ENCODE measurements around the gene PPOX. TPM values are rescaled to one million over a fixed set of nuclear protein-coding genes. Genes with fewer than 3 reads are reported as not detected.
A peak's percentile ranks its signal among the peaks of the same experiment; 100 is the strongest.

PPOX gene
- total RNA-seq, 1 donor from 2014 or later: 49.7 TPM

- Mint-ChIP-seq H3K27ac (no peak overlapping the region), H3K36me3 (peaks cover 4% of the 10 kb centered on the region), H3K4me1 (peaks cover 19% of the 10 kb centered on the region), H3K27me3 (ENCODE audit: low read depth) (no peaks in the 10 kb centered on the region), H3K9me3 (no peaks in the 10 kb centered on the region), H3K4me3 (no peak overlapping the region)
- no peak for DNase-seq (ENCODE audit: low spot score in 2 of 2, unreplicated experiment in 2 of 2)
- TF ChIP-seq CTCF (IDR thresholded peaks at IDR 0.05; ENCODE audit: unreplicated experiment): peak; percentile 45
These were observed 26.5 kb upstream of the PPOX start for GRCh38 chr1:161139766-161140165.

- Mint-ChIP-seq H3K9me3 (no peaks in the 10 kb centered on the region), H3K4me3 (no peak overlapping the region), H3K27me3 (ENCODE audit: low read depth) (no peaks in the 10 kb centered on the region), H3K36me3 (peaks cover under 1% of the 10 kb centered on the region), H3K27ac (no peak overlapping the region), H3K4me1 (peaks cover 18% of the 10 kb centered on the region)
- no peak for DNase-seq (ENCODE audit: low spot score in 2 of 2, unreplicated experiment in 2 of 2)
- TF ChIP-seq CTCF (IDR thresholded peaks at IDR 0.05; ENCODE audit: unreplicated experiment): no peak
These were observed 25.3 kb upstream of the PPOX start for GRCh38 chr1:161140755-161141400.

- Mint-ChIP-seq H3K27ac (no peak overlapping the region), H3K9me3 (no peaks in the 10 kb centered on the region), H3K36me3 (no peaks in the 10 kb centered on the region), H3K27me3 (ENCODE audit: low read depth) (no peaks in the 10 kb centered on the region), H3K4me1 (no peaks in the 10 kb centered on the region), H3K4me3 (no peak overlapping the region)
- no peak for DNase-seq (ENCODE audit: low spot score in 2 of 2, unreplicated experiment in 2 of 2)
- no peak for TF ChIP-seq CTCF (IDR thresholded peaks at IDR 0.05; ENCODE audit: unreplicated experiment)
These were observed 20.4 kb upstream of the PPOX start for GRCh38 chr1:161145832-161146231.

DNA sequence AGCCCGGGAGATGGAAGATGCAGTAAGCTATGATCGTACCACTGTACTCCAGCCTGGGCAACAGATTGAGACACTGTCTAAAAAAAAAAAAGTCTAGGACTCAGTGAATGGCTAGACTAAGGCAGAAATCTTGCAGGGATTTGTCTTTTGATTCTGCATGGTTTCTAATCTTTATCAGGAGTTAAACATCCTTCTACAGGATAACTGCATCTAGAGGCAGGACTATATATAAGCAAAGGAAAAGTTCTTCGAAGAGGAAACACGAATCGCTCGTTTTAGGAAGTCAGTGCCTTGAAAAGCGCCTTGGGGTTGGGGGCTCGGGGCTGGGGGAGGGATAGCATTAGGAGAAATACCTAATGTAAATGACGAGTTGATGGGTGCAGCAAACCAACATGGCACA lies 13.1 kb upstream of the PPOX start:
- TF ChIP-seq CTCF (IDR thresholded peaks at IDR 0.05; ENCODE audit: unreplicated experiment): no peak
- H3K4me3 Mint-ChIP-seq: peak overlapping the region; percentile 99
- peaks cover 10% of the 10 kb centered on the region for H3K4me1 Mint-ChIP-seq
- no peaks in the 10 kb centered on the region for H3K27me3 Mint-ChIP-seq (ENCODE audit: low read depth)
- DNase-seq (ENCODE audit: low spot score in 2 of 2, unreplicated experiment in 2 of 2): no peak
- no peaks in the 10 kb centered on the region for H3K9me3 Mint-ChIP-seq
- H3K36me3 Mint-ChIP-seq: peaks cover 11% of the 10 kb centered on the region
- peak overlapping the region; percentile 99 for H3K27ac Mint-ChIP-seq

DNA sequence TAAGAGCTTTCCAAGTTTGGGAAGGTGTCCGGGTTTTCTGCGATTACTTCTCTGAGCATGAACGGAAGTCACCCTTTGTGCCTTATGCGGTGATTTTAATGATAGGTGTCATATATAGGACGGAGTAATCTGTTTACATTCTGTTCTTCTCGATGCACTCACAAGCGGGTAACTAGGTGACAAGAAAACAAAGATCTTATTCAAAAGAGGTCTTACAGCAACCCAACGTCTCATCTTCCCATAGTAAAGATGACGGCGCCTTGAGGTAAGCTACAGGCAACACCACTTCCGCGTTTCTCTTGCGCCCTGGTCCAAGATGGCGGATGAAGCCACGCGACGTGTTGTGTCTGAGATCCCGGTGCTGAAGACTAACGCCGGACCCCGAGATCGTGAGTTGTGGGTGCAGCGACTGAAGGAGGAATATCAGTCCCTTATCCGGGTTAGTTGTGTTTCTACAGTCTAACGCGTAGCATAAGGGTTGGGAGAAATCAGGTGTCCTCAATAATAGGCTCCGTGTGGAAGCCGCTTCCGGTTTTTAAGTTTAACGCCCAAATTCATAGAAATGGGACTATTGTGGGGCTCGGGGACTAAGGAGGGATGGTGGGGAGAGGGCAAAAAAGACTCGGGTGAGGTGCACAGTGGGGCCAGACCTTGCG lies 12.4 kb upstream of the PPOX start, which contains the start of gene UFC1:
UFC1 (plus strand) TSS at position 297 of the 656 bp plus-strand sequence; CDS start at position 317, 20 bp downstream.
- peak in 1 of 2 experiments; percentile 75 for DNase-seq (ENCODE audit: low spot score in 2 of 2, unreplicated experiment in 2 of 2)
- no peaks in the 10 kb centered on the region for H3K27me3 Mint-ChIP-seq (ENCODE audit: low read depth)
- H3K27ac Mint-ChIP-seq: peak within 1 kb of the TSS; percentile 99
- H3K9me3 Mint-ChIP-seq: no peaks in the 10 kb centered on the region
- peaks cover 12% of the 10 kb centered on the region for H3K4me1 Mint-ChIP-seq
- TF ChIP-seq CTCF (IDR thresholded peaks at IDR 0.05; ENCODE audit: unreplicated experiment): no peak
- peak within 1 kb of the TSS; percentile 99 for H3K4me3 Mint-ChIP-seq
- H3K36me3 Mint-ChIP-seq: peaks cover 11% of the 10 kb centered on the region
